AG09319 (cell line): ENCODE results near the gene RAPGEF1.

Experiments used
- DNase-seq: peaks from one replicate; pipeline ENCODE4 v3.0.0-alpha.2; 2010; ENCODE audit warnings: low read depth; ENCODE audit errors: extremely low read depth
- CTCF ChIP-seq: IDR thresholded peaks from 2 replicates; pipeline ENCODE4 v1.5.1; 2011; ENCODE audit warnings: low read depth, mild to moderate bottlenecking, inconsistent platforms, low read length, moderate library complexity

RAPGEF1 gene

GRCh38 chr9:131671133-131671520 is 68.7 kb downstream of the RAPGEF1 start:
- no peak for TF ChIP-seq CTCF
- DNase-seq, result no peak

GRCh38 chr9:131670247-131671132 is 69.4 kb downstream of the RAPGEF1 start:
- TF ChIP-seq CTCF, result no peak
- DNase-seq, result no peak

- TF ChIP-seq CTCF, result no peak
- no peak for DNase-seq
Observed at GRCh38 chr9:131669269-131670157, 70.4 kb downstream of the RAPGEF1 start.

GRCh38 chr9:131668439-131669268 is 71.2 kb downstream of the RAPGEF1 start:
- no peak for DNase-seq
- no peak for TF ChIP-seq CTCF

- DNase-seq, result no peak
- no peak for TF ChIP-seq CTCF
Observed at GRCh38 chr9:131668057-131668438, 71.8 kb downstream of the RAPGEF1 start.

GRCh38 chr9:131667576-131667975 is 72.3 kb downstream of the RAPGEF1 start:
- no peak for TF ChIP-seq CTCF
- DNase-seq, result no peak
